ENCODE results near the gene WSB1.
"Not testable (repeated sequence)": the region's sequence is repeated elsewhere in the genome, so short reads cannot be mapped to it uniquely, and the experiment has no call there.

Gene WSB1

DNA sequence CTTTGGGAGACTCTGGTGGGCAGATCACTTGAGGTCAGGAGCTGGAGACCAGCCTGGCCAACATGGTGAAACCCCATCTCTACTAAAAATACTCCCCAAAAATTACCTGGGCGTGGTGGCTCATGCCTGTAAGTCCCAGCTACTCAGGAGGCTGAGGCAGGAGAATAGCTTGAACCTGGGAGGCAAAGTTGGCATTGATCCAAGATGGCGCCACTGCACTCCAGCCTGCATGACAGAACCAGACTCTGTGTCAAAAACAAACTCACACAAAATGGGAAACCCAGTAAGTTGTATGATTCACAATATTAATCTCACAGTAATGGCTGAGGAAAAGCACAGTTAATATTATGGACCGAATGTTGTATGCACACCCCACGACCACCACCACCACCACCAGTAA lies 24.3 kb downstream of the WSB1 start:
- no peak for DNase-seq

DNA sequence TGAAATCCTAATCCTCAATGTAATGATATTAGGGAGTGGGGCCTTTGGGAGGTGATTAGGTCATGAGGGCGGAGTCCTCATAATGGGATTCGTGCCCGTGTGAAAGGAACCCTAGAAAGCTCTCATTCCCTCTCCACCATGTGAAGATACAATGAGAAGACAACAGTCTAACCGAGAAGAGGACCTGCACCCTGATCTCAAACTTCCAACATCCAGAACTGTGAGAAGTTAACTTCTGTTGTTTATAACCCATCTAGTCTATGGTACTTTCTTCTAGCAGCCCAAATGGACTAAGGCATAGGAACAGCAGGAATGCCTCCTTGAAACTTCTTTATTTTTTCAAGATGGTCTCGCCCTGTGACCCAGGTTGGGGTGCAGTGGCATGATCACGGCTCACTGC lies 24.7 kb downstream of the WSB1 start:
- no peak for DNase-seq

DNA sequence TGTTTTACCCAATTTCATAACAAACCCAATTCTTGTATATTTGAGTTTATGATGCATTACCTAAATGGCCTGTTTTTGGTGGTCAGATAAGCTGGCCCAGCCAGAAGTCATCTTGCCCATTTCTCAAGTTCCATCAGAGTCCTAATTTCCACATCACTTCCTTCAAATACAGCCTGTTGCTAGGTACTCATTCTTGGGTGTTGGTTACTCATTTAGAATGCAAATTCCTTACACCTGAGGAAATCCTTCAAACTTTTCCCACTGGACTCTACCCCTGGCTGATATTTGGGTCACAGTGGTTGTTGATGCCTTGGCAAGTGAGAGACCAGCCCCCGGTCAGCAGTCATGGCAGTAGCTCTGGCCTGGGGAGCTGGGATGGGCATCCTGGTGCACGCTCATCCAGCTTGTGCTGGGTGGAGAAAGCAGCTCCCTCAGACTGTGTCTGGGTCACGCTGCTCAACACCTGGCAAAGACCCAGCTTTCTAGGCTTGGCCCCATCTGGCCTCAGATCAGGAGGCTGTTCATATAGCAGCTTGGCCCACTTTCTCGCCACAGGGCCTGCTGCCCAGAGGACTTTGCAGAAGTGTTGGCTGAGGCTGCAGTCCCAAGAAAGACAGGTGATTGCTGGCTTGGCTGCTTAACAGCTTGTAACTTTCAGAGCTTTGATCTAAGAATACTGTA lies 25.8 kb downstream of the WSB1 start:
- no peak for DNase-seq

DNA sequence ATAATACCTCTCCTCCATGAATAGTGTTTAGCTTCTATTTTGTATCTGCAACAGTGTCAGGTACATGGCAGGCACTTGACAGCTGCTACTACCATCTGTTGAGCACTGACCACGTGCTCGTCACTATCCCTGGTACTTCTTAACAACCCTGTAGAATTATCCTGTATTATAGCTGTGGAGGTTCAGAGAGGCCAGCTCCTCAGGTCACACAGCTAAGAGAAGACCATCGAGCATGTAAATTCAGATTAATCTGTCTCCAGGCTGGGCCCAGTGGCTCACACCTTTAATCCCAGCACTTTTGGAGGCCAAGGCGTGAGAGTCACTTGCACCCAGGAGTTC lies 26.3 kb downstream of the WSB1 start:
- no peak for DNase-seq

DNA sequence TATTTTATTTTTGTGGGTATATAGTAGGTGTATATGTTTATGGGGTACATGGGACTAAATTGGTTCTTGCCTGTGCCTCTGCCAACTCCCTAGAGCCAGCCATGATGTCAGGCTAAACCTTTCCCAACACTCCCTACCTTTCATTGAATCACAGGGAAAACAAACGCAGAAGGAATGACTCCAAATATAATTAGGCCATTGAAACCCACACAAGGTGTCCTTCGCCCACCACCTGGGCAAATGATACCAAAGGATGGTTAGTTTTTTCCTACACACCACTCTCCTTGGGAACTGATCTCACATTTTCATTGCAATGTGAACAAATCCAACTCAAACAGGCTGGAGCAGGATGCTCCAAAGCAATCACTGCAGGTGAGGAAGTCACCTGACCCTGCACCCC lies 27.5 kb downstream of the WSB1 start:
- DNase-seq, result no peak

DNA sequence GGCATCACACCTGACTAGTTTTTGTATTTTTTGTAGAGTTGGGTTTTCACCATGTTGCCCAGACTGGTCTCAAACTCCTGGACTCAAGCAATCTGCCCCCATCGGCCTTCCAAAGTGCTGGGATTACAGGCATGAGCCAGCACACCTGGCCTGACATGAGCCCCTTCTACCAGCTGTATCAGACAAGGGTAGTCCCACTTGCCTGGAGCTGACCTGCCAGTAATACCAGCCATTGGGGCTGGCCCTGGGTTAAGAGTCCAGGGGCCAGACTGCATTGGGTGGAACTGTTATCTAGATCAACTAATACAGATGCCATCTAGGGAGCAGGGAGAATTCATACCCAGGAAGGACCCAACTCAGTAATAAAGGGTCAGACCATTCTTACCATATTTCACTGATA lies 28.1 kb downstream of the WSB1 start:
- DNase-seq, result no peak

DNA sequence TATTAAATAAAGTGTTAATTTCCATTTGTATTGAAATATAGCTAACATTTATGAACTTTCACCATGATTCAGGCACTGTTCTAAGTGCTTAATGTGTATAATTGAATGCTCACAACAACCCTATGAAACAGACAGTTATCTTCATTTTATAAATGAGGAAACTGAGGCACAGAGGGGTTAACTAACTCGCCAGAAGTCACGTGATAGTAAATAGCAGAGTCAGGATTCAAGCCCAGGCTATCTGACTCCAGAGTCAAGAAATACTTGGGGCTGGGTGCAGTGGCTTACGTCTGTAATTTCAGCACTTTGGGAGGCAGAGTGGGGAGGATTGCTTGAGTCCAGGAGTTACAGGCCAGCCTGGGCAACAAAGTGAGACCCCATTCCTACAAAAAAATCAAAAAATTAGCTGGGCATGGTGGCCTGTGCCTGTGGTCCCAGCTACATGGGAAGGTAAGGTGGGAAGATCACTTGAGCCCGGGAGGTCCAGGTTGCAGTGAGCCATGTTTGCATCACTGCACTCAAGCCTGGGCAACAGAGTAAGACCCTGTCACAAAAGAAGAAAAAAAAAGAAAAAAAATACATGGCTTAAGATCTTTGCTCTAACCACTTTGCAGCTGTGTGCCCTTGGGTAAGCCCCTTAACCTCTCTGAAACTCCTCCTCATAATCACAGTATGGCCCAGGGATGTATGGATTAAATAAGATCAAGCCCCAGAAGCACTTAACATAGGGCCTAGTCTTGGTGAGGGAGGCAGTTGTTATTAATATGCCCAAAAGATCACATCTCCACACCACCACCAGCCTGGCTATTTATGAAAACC lies 29.0 kb downstream of the WSB1 start:
- DNase-seq, result no peak

DNA sequence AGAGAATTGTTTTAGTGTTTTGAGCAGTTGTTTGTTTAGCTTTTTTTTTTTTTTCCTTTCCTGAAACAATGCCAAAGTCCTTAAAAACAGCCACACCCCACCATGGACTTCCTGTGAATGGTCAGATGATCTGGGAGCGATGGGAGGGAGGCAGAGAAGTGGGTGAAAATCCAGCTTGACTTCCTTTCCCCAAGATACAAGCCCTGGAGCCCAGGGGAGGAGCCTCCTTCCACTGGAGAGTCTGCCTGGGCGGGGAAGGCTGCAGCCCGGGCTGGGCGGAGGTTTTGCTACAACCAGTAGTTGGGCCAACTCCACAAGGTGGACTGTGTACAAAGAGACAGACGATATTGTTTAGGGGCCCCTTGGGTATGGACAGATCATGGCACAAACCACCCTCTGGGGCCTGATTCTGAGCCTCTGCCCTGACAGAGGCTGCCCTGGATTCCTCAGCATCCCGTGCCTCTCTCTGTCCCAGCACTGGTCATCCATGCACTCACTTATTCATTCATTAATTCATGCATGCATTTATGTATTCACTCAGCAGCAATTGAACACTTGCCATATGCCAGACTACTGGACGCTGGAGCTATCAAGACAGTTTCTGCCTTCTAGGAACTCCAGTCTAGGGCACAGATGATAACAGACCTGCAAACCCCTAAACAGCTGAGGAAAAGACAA lies 29.8 kb downstream of the WSB1 start:
- DNase-seq, result peak; percentile 51

DNA sequence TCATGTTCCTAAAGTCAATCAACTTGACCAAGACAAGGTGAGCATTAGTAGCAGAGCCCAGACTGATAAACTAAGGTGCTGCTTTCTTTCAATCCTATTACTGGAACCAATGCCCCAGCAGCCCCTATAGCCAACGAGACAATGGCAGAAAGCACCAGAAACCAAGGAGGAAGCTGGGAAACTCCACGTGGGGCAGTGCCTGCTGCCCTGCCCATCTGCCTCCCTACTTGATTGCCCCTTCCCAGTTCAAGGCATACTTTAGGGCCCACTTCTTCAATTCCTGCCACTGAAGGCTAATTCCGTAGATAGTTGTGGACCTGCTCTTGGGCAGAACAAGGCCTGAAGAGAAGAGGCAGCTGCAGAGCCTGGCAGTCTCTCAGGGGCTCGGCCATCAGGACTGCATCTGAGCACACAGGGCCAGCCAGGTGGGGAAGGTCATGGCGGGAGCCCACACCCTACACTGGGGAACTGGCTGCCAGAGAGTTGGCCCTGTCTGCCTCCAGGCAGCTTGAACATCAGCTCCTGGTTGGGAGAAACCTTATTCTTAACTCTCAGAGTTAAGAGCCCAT lies 30.9 kb downstream of the WSB1 start:
- DNase-seq, result no peak

DNA sequence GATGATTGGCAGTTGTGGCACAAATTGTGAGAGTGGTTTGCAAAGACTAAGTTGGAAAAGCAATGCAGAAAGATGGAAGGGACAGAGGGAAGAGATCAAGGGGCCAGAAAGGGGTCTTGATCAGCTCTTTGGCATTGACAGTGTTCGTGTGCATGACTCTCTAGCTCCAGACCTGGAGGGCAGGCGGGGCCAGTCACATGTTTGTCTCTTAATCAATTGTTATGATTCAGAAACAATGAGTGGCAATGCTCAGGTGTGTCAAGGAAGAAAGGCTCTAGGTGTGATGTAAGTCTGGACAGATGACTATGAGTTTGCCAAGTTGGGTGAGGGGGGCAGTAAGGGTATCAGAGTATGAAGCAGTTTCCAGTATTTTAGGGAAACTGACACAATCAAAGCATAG lies 32.1 kb downstream of the WSB1 start:
- DNase-seq, result no peak

DNA sequence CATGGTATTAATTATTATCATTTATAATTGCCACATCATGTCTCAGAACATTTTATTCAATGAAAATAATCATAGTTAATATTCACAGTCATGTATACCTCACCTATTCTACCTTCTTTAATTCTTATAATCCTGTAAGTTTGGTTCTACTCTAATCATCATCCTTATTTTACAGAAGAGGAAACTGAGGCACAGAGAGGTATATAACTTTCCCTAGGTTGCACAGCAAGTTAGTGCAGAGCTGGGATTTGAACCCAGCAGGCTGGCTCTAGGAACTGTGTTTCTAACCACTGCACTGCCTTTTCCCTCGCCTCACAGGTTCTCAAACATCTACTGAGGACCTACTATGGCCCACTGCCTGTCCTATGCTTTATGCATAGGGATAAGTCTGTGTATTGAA lies 32.7 kb downstream of the WSB1 start:
- no peak for DNase-seq

DNA sequence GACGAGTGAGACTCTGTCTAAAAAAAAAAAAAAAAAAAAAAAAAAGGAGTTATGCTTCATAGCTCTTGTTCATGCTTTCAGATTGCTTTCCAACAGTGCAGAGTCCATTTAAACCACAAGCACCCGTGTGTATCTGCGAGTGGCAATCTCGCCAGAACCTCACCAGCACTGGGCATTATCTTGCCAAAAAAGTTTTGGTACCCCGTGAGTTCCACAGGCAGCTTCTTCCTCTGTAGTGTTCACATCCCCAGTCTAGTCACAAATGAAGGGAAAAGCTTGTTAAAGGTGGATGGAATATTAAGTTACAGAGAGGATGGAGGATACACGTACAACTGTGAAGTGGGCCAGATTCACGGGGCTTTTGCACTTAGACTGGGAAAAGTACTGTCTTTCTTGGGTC lies 33.5 kb downstream of the WSB1 start:
- DNase-seq, result no peak

DNA sequence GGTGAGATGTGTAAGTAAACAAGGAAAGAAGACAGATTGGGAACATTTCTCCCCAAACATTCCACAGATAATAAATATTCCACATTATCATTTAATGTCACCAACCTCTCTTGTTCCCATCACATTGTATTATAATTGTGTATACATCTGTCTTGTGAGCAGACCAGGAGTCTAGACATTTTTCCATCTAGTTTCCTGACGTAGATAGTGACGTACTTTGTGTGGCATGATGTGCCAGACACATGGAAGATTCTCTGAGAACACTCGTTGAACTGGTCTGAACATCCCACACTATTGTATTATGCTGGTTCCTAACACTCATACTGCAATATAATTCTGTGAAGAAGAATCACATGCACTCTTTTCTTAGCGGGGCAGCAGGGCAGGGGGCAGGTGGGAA lies 34.0 kb downstream of the WSB1 start:
- DNase-seq, result no peak

DNA sequence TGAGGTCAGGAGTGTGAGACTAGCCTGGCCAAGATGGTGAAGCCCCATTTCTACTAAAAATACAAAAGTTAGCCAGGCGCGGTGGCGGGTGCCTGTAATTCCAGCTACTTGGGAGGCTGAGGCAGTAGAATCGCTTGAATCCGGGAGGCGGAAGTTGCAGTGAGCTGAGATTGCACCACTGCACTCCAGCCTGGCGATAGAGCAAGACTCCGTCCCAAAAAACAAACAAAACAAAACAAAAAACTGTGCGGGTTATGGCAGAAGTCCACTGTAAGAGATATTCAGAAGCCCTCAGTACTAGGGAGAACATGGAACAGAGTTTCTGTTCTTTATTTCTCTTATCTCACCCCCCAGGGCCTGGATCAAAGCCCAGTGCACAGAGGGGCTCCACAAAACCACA lies 34.8 kb downstream of the WSB1 start:
- DNase-seq, result not testable (repeated sequence)

DNA sequence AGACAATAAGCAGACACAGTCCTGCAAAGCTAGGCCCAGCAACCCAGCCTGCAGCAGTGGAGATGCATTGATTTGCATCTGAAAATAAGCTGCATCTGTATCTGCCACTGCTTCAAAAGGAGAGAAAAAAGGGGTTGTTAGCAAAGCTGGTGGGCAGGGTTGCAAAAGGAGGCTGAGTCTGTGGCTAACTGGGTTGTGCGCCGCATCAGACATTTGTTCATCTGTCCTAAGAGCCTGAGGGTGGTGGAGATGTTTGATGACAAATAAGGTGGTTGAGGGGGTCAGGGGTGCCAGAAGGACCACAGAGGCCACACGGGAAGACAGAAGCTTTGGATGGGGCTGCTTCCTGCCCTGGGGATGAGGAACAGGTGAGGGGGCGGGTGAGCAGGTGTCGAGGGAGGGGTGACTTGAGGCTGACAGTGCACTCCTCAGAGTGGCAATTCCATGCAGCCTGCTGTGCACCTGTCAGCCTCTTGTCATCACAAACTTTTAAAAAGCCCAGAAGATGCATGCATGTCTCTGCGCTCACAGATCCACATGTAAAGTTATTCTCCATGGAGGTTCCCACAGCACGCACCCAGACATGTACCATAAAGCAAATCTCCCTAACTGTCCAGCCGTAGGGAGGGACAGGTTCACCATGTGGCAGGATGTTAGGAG lies 35.4 kb downstream of the WSB1 start:
- DNase-seq, result no peak

DNA sequence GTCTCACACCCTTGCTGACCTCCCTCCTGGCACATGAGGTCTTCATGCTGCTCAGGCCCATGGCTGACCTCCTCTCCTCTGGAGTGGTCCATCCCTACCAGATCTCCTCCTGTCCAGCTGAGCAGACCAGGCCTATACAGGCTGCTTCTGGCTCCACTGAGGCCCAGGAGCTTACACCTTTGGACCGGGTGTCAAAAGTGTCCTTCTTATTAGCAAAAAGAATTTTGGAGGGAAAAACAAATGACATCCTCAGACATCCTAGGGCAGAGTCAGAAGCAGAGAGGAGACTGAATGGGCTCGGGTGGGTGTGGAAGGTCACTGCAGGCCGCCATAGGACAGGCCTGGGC lies 38.1 kb downstream of the WSB1 start:
- no peak for DNase-seq

DNA sequence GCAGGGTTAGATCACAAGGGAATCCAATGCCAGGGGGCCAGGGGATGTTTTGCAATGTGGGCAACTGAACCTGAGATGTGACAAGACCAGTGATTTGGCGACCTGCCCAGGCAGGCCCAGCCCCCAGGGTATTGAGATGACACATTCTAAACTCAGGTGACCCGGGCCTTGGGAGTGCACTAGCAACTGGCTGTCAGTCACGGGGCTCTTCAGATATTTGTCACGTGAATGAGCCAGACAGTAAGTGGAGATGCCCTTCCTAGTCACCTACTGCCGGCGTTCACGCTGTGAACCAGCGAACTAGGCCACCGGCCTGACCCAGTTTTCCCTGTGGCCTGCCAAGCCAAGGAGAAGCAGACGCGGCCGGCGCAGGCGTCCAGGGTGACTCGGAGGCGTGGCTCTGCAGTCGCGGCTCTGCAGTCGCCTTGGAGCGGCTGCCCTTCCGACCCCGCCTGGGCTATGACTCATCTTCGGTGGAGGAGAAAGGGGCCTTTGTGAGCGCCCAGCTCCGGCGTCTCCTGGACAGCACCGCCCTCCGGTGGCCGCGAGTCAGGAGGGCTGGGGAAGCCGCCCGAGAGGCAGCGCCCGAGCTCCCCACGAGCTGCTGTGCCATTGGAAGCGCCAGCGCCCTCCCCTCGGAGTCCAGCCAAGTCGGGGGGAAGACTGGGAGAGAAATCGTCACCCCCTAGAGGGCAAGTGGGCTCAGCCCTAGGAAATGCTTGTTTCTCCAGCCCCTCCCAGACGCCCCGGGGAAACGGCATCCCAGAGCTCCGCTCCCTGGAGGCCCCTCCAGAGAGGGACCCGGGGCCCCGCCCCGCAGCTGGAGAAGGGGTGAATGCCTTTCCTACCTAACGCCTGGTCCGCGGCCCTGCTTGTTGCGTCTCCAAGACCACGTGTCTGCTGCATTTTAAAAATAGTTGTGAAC lies 38.8 kb downstream of the WSB1 start:
- peak; percentile 98 for DNase-seq

DNA sequence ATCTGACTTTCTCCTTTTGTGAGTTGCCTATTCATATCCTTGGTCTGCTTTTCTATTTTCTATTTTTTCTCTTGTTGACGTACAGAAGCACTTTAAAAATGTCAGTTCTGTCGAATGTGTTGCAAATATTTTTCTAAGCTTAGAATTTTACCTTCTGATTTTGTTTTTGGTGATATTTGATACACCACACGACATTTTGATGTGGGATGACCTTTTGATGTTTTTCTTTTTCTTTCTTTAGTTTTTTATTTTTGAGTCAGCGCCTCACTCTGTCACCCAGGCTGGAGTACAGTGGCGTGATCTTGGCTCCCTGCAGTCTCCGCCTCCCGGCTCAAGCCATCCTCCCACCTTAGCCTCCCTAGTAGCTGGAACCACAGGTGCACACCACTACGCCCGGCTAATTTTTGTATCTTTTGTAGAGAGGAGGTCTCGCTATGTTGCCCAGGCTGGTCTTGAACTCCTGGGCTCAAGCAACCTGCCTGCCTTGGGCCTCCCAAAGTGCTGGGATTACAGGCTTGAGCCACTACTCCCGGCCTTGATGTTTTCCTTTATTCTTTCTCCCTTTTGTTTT lies 39.6 kb downstream of the WSB1 start:
- DNase-seq, result no peak

DNA sequence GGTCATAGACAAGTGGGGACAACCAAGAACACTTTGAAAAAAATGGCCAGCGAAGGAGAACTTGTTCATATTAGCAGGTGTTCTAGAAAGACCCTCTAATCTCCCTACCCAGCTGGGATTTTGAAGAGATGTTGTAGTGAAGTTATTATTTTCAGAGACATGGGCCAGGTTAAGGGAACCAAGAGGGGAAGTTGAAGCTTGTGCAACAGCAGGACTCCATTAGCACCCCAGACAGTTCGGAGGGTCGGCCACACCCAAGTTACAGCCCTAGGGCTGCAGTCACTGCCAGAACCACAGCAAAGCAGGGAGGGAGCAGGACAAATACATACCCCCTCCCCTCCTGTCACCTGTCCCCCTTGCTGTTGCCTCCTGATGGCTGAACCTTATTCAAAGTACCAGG lies 42.3 kb downstream of the WSB1 start:
- DNase-seq, result no peak

DNA sequence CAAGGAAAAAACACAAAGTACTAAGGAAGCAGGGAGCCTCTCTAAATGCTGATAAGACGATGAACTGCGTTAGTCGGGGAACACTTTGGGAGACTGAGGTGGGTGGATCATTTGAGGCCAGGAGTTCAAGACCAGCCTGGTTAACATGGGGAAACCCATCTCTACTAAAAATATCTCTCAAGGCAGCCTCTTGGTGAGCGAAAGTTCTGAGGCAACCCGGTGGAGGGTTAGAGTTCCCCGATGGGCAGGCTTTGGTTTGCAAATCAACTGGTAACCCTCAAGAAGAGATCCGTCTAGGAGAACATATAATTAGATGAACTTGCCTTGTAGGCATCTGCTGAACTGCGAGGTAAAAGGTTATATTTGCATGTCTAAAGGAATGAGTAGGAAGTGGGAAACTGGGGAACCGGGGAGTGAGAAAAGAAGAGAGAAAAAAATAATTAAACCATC lies 44.6 kb downstream of the WSB1 start:
- DNase-seq, result no peak

DNA sequence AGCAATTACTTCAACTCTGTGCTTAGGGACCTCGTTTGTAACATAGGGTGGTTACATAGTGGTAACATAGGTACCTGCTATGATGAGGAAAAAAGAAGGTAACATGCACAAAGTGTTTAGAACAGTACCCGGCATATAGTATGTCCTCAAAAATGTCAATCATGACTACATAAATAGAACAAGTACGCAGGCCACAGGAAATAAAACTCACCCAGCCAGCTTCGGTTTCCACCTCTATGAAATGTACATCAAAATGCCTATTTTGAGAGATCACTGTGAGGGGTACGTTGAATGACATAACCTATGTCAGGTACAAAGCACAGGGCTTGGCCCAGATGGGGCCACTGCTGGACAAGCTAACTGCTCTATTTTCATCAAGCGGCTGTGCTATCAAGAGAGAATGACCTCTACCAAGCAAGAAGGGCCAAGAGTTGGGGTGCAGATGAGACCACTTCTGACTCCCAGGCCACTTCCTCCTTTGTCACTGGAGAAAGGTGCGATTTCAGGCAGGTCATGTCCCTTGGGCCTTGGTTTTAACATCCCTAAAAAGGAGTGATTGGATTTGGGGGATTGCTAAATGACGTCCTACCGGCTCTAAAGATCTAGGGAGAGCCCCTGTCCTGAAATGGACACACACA lies 45.4 kb downstream of the WSB1 start:
- no peak for DNase-seq
